Measurements from ENCODE around the gene MAGED1.

DNA sequence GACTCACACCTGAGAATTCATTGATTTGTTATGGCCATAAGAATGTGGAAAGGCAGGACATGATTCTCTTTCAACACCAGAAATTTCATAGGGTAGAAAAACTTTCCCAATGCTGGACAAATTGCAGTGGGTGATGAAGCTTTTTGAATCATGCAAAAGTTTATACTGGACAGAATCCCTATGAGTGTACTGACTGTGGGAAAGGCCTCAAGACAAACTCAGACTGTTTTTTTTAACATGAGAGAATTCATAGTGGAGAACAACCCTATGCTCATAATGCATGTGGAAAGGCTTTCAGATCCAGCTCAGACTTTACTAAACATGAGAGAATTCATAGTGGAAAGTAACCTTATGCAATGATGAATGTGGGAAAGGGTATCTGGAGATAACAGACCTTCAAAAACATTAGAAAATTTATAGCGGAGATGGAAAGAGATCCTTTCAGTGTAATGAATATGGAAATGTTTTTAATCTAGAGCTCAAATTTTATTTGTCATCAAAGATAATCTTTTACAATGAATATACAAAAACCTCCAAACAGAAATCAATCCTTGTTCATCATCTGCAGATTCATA lies 36.2 kb upstream of the MAGED1 start:
- no peak for TF ChIP-seq POLR2A (IDR thresholded peaks at IDR 0.05)
- TF ChIP-seq, protein P1, sequence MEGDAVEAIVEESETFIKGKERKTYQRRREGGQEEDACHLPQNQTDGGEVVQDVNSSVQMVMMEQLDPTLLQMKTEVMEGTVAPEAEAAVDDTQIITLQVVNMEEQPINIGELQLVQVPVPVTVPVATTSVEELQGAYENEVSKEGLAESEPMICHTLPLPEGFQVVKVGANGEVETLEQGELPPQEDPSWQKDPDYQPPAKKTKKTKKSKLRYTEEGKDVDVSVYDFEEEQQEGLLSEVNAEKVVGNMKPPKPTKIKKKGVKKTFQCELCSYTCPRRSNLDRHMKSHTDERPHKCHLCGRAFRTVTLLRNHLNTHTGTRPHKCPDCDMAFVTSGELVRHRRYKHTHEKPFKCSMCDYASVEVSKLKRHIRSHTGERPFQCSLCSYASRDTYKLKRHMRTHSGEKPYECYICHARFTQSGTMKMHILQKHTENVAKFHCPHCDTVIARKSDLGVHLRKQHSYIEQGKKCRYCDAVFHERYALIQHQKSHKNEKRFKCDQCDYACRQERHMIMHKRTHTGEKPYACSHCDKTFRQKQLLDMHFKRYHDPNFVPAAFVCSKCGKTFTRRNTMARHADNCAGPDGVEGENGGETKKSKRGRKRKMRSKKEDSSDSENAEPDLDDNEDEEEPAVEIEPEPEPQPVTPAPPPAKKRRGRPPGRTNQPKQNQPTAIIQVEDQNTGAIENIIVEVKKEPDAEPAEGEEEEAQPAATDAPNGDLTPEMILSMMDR (IDR thresholded peaks at IDR 0.05 in 4 of 5, conservative IDR thresholded peaks at IDR 0.05 in 1 of 5) = no peak
